Activated CD4-positive, alpha-beta T cell treated with anti-CD3 and anti-CD28 coated beads, Interleukin-2, Interleukin-4, amounts not matched to agents 100 ng/mL and 50 ng/mL, durations not matched to agents 16 hours and 8 hours (primary cell): ENCODE data around the gene KMO.
A peak's percentile ranks its signal among the peaks of the same experiment; 100 is the strongest.

ENCODE experiments used
- DNase-seq: peaks from one replicate; pipeline ENCODE4 v3.0.0-alpha.2; 2020; ENCODE audit warnings: low spot score

Gene KMO

DNA sequence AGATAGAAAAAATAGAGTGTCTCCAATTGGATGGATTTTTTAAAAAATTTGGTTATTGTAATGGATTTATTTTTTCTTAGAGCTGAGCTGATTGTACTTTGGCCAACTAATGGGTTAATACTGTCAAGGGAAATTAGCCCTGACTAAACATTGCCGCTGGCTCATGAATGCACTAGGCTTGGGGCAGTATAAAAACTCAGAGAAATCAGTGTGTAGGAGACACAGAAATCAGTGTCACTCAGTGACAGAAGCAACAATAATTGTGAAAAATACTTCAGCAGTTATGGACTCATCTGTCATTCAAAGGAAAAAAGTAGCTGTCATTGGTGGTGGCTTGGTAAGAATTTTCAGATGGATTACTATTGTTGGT is at the start of gene KMO:
KMO (plus strand) TSS at position 217 of the 370 bp plus-strand sequence; CDS start at position 284, 67 bp downstream.
- no peak for DNase-seq

DNA sequence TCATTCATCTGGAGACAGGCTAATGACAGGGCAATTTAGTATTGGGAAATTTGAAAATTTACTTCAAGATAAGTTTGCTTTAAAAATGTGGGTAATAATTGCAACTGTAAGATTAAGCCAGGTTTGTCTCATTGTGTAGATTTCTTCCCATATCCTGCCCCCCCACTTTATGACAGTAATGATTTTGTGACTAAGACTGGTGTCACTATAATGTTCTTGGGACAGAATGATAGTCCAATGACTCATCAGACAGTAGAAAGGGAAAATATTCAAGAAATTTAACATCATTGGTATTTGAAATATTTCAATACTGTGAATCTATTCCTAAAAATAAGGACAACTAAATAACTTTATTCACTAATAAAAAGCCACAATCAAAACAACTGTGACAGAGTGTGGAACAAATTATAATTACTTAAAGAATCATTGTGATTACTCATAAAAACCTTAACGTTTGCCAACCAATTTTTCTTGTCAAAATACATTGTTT is 49.4 kb upstream of the KMO start:
- no peak for DNase-seq

- no peak for DNase-seq
Observed at GRCh38 chr1:241485145-241485544, 47.0 kb upstream of the KMO start.

GRCh38 chr1:241485554-241485992 is 46.6 kb upstream of the KMO start:
- peak; percentile 10 for DNase-seq

GRCh38 chr1:241488739-241489138 is 43.4 kb upstream of the KMO start:
- DNase-seq, result no peak

DNA sequence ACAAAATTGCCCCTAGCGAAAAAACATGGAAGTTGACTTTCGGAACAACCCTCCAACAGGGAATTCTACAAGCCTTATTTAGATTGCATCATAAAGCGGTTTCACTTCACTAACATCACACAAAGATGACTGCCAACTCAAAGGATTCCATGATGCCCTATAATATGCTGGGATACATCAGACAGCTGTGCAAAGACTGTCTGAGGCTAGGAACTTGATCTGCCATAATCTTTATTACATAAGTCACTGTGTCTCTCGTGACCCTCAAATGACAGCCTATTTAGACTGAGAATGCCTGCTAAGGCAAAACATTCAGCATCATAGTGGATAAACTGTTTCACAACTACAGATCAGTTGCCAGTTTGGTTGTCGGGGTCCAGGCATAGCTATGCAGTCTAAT is 36.4 kb upstream of the KMO start:
- DNase-seq, result no peak

GRCh38 chr1:241499910-241500309 is 32.3 kb upstream of the KMO start:
- DNase-seq, result no peak

DNA sequence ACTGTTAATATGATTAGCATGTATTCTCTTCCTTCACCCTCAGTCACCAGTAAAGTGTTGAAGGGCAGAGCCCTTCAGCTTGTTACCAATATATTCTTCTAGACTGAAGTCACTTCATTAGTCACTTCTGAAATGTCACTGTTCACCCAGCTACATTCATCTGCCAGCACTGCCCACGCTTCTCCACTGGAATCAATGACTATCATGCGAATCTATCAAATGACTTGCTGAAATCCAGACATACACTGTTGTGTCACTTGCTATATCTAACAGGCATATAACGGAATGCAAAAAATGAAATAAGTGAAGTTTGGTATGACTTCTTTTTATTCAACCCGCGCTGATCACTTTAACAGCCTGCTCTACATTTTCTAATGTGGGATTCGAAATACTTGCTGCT is 28.7 kb upstream of the KMO start:
- DNase-seq, result no peak

- DNase-seq, result no peak
Observed at GRCh38 chr1:241507189-241507863, 24.9 kb upstream of the KMO start.

DNA sequence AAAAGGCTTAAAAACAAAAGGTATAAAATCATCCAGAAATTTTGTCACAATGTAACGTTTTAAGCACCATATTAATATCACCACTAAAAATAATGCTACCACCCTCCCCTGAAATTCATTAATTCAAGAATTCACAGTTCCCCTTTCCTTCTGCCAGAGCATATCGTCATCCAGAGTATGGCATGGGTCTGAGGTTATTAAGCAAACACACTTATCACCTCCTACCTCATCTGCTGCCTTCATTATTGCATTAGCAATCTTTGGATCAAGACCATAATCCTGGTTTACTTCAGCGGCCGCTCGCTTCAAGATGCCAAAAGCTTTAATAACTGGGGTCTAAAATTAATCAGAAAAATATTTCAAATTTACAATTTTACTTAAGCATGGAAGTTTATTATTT is 18.8 kb upstream of the KMO start:
- DNase-seq, result no peak

DNA sequence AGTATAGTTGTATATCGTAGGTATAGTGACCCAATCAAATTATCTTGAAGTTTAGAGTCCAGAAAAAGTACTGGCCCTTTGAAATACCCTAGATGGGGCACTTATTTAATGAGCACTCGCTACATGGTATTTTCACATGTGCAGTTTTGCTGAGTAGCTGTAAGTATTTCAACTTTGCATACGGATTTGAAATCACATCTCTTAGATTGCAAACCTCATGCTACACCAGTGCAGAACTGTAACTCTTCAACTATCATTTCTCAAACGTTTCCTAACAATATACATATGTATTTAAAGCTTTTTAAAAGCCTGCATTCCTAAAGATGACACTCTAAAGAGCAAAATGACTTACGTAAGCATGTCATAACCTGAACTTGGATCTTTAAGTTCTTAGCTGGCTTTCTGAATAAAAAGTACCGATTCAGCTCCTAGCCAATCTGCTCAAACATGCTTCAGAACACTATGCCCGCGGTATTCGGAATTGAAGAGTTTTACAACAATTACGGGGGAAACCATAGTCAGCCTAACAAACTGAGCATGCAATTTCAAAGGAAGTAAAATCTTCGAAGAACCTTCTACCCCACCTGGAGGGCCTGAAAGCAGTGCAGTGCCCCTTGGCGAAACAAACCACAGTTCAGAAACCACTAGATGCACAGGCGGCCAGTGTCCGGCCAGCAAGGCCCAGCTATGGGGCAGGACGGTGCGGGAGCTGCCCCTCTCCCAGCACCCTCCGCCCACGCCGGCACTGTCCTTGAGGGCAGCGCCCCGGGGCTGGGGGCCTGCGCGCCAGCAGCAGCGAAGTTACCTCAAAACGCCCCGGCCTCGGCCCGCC is 13.5 kb upstream of the KMO start:
- peak; percentile 6 for DNase-seq

- peak; percentile 98 for DNase-seq
Observed at GRCh38 chr1:241519308-241520079, 12.7 kb upstream of the KMO start, which contains the start of gene FH. TSS of gene FH (minus strand) at chr1:241519755. CDS start at chr1:241519722, 33 bp downstream.

GRCh38 chr1:241520080-241520465 is 12.1 kb upstream of the KMO start:
- DNase-seq, result no peak

DNA sequence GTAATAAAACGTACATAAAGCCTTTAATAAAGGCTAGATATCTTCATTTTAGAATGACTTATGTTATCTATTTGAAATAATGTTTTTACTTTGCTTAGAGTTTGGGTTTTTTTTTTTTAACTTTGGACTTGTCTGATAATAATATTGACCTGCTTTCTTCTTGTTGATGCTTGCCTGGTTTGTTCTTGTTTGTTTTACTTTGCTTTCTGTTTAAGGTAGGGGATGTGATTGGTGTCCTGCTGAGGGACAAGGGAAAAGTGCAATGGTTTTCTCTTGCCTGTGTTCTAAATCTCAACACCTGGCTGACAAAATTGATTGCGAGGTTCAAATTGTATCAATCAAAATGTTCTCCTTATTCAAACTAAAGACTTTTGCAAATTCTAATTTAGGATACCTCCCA is 10.5 kb upstream of the KMO start:
- DNase-seq, result no peak

DNA sequence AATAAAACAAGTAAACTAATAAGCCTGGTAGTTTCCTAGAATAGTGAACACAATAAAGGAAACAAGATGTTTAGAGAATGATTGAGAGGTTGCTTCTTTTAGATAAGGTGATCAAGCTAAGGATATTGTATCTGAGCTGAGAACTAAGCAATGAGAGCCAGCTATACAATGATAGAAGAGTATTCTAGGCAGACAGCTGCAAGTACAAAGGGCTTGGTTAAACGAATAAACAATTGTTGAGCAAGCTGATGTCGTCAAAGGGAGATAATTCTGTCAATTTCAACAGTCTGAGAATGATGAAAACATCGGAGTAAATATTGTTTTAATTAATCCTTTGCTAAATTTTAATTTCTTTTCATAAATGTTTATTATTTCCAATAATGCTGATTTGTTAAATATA is 7.2 kb upstream of the KMO start:
- DNase-seq, result no peak

DNA sequence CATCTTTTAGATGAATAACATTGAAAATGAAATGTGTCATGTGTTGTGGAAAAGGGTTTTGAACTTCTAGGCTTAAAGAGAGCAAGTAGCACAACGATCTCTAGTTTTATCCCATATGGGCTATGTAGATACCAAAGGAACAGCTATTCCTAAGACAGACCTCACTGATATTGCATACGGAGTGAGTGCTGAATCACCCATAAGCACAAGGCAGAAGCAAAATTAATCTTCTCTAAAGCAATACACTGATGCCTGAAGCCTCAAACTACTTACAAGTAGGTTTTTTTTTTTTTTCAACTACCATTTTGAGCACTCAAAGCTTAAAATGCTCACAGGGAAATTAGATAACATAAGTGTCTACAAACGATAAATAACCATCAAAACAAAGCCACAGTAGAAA is 5.0 kb upstream of the KMO start:
- no peak for DNase-seq

- peak; percentile 71 for DNase-seq
Observed at GRCh38 chr1:241531195-241532161, 700 bp upstream of the KMO start.

GRCh38 chr1:241532864-241533263 is 686 bp downstream of the KMO start:
- DNase-seq, result no peak

DNA sequence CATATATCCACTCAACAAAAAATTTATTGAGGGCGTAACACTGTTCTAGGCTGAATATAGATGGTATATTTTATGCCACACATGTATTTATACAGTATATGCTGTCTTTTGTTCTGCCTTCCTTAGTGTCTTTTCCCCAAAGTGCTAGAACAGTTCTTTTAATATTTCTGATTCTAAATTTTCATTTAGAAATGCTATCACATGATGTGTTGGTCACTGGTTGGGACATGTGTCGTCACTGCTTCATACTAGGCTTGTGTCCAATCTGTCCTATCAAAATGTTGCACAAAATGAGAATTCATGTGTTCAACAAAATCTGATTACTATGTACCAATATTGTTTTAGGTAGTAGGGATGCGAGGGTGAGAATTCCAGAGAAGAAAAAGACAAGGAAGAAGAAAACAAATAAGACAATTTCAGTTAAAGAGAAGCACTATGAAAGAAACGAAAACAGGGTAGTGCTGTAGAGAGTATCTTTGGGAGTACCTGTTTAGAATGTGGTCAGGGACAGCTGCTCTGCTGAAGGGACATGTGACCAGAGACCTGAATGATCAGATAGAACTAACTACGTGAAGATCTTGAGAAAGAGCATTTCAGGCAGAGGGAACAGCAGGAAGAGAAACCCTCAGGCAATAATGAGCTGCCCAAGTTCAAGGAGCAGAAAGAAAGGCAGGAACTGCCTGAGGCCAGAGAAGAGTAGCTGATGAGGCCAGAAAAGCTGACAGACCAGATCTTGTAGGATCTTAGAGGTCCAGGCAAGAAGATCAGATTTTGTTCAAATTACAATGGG is 1.3 kb downstream of the KMO start:
- DNase-seq, result no peak

GRCh38 chr1:241536304-241536703 is 4.1 kb downstream of the KMO start:
- no peak for DNase-seq

GRCh38 chr1:241536969-241537368 is 4.8 kb downstream of the KMO start:
- no peak for DNase-seq
